ENCODE data around the gene NT5C3B. TPM values are rescaled to one million over a fixed set of nuclear protein-coding genes. Genes with fewer than 3 reads are reported as not detected.
"Not testable (repeated sequence)": the region's sequence is repeated elsewhere in the genome, so short reads cannot be mapped to it uniquely, and the experiment has no call there.

The NT5C3B gene
- total RNA-seq, 2 donors from 2014 or later: 19.5 to 20.2 TPM

DNA sequence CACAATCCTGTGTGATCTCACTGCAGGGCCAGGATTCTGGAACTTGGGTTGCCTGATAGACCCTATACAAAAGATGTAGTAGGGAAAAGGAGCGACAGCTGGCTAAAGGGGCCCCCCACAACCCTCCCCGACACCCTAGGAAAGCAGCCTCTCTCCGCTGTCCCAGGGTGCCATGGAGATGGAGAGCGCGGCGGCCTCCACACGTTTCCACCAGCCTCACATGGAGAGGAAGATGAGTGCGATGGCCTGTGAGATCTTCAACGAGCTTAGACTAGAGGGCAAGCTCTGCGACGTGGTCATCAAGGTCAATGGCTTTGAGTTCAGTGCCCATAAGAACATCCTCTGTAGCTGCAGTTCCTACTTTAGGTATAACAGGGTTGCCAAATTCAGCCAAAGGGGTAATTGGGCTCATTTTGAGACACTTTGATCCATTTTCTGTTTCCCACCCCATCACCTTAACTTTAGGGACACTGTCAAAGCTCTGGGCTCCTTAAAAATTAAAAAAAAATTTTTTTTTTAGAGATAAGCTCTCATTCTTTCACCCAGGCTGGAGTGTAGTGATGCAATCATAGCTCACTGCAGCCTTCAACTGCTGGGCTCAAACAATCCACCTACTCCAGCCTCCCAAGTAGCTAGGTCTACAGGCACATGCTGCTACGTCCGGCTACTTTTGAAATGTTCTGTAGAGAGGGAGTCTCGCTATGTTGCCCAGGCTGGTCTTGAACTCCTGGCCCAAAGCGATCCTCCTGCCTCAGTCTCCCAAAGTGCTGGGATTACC is 1.9 kb upstream of the NT5C3B start, which contains the start of gene KLHL10:
Gene KLHL10 (plus strand): TSS at position 65 of the 778 bp plus-strand sequence. CDS start 108 bp downstream, at position 173.
- Histone ChIP-seq H3K27ac (no peak within 1 kb of the TSS), H3K36me3 (no peaks in the 10 kb centered on the region), H3K4me3 (no peak within 1 kb of the TSS), H3K9me3 (no peaks in the 10 kb centered on the region), H3K4me1 (no peaks in the 10 kb centered on the region), H3K9ac (ENCODE audit: low read depth in 2 of 2, low read length in 2 of 2) (no peak within 1 kb of the TSS), H3K27me3 (no peaks in the 10 kb centered on the region)
- DNase-seq: no peak
- TF ChIP-seq, protein P1, sequence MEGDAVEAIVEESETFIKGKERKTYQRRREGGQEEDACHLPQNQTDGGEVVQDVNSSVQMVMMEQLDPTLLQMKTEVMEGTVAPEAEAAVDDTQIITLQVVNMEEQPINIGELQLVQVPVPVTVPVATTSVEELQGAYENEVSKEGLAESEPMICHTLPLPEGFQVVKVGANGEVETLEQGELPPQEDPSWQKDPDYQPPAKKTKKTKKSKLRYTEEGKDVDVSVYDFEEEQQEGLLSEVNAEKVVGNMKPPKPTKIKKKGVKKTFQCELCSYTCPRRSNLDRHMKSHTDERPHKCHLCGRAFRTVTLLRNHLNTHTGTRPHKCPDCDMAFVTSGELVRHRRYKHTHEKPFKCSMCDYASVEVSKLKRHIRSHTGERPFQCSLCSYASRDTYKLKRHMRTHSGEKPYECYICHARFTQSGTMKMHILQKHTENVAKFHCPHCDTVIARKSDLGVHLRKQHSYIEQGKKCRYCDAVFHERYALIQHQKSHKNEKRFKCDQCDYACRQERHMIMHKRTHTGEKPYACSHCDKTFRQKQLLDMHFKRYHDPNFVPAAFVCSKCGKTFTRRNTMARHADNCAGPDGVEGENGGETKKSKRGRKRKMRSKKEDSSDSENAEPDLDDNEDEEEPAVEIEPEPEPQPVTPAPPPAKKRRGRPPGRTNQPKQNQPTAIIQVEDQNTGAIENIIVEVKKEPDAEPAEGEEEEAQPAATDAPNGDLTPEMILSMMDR (IDR thresholded peaks at IDR 0.05): no peak
- intact Hi-C loops (cut with DNase I): no loop called here

DNA sequence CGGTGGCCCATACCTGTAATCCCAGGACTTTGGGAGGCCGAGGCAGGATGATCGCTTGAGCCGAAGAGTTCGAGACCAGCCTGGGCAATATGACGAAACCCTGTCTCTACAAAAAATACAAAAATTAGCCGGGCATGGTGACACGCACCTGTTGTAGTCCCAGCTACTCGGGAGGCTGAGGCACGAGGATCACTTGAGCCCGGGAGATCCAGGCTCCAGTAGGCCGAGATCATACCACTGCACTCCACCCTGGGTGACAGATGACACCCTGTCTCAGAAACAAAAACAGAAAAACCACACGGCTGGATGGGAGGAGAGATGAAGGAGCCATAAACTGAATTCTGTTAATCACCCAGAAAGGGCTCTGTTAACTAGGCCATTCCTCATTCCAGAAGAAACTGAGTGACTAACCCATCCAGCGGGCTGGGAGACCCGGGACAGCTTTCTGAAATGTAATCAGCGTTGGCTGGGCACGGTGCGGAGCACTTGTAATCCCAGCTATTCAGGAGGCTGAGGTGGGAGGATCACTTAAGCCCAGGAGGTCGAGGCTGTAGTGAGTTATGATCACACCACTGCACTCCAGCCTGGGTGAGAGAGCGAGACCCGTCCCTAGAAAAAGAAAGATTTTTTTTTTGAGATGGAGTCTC is 641 bp upstream of the NT5C3B start:
- Histone ChIP-seq H3K27ac (no peak overlapping the region), H3K4me3 (peak overlapping the region; percentile 93)
- no peak for DNase-seq

DNA sequence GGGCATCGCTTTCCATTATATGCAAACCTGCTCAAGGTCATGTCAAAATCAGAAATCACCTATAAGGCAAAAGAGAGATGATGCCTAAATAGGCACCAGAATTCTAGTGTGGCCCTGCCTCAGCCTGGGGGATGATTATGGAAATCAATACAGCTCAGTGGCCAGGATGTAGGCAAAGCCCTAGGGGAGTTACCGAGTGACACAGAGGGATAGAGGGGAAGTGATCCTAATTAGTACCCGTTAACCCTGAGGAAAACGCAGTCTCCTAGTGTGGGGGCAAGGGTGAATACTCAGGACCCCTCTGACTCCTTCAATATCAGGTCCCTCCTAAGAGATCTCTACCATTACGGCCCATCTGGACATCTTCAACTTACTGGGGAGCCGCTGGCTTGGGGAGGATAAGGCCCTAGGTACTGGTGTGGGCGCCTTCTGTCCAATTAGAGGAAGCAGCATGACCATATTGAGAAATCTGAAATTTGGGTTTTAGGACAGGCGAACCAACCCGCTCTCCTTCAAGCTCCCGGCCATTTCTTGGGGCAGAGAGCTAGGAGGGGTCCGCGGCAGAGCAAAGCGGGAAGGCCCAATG is 725 bp downstream of the NT5C3B start:
- Histone ChIP-seq H3K9ac (ENCODE audit: low read depth in 2 of 2, low read length in 2 of 2) (peak overlapping the region; percentile 53 to 87), H3K36me3 (no peaks in the 10 kb centered on the region), H3K27ac (peak overlapping the region; percentile 50), H3K27me3 (no peaks in the 10 kb centered on the region), H3K4me3 (peak overlapping the region; percentile 93), H3K9me3 (no peaks in the 10 kb centered on the region), H3K4me1 (no peaks in the 10 kb centered on the region)
- DNase-seq: no peak
- TF ChIP-seq, protein P1 (IDR thresholded peaks at IDR 0.05): no peak
- intact Hi-C loops (cut with DNase I): no loop called here

More for the DNA sequence above, 641 bp upstream of the NT5C3B start:
- Histone ChIP-seq H3K9me3 (no peaks in the 10 kb centered on the region), H3K27me3 (no peaks in the 10 kb centered on the region), H3K36me3 (no peaks in the 10 kb centered on the region), H3K4me1 (no peaks in the 10 kb centered on the region), H3K9ac (ENCODE audit: low read depth in 2 of 2, low read length in 2 of 2) (peak overlapping the region in 1 of 2 donors; percentile 70)
- intact Hi-C loops (cut with DNase I): no loop called here
- TF ChIP-seq, protein P1 (IDR thresholded peaks at IDR 0.05): no peak

DNA sequence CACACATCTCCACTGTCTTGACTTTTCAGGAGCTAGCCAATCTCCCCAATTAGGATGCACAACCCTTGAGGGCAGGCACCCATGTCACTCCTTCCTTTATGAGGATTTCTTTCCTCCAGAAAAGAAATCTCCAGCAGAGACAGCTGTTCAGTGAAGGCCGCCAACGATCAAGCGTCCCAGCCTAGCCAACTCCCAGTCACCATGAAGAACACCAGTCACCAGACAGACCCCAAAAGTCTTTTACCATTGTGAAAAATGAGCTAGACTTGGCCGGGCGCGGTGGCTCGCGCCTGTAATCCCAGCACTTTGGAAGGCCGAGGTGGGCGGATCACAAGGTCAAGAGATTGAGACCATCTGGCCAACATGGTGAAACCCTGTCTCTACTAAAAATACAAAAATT is 6.1 kb downstream of the NT5C3B start:
- H3K36me3 ChIP-seq; H3K27me3 ChIP-seq; H3K9ac ChIP-seq (ENCODE audit: low read depth in 2 of 2, low read length in 2 of 2); intact Hi-C loops (cut with DNase I); H3K4me3 ChIP-seq; H3K27ac ChIP-seq; H3K4me1 ChIP-seq; DNase-seq; H3K9me3 ChIP-seq: not testable (repeated sequence)

DNA sequence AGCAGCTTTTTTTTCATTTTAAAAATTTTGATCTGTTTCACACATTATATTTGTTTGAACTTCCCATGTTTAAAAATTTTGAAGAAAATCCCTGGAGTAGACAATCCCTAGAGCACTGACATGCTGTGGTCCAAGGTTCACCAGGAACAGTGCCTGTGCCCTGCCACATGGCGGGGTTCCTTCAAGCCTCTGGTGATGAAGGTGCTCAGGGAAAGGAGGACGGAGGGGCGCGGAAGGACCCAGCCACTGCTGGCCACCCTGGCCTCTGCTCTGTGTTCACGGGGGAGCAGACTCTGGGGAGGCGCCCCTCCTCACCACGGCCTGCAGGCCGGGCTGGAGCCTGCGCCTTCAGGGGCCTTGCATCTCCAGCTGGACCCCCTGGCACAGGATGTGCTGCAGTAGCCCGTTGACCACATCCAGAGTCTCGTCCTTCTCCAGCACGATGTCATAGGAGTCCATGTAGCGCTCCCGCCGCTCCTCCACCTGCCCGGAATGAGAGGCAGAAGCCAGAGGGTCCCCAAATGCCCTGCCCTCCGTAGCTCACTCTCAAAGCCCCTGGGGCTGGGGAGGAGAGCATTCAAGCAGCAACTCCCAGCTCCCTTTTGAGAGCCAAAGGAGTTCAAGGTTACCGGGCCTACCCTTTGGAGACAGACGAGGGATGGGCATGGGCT is 10.7 kb downstream of the NT5C3B start:
- Histone ChIP-seq H3K27ac (no peak overlapping the region), H3K9me3 (no peaks in the 10 kb centered on the region), H3K27me3 (no peaks in the 10 kb centered on the region), H3K36me3 (no peaks in the 10 kb centered on the region), H3K4me3 (no peak overlapping the region), H3K4me1 (no peaks in the 10 kb centered on the region), H3K9ac (ENCODE audit: low read depth in 2 of 2, low read length in 2 of 2) (no peak overlapping the region)
- no peak for DNase-seq
- intact Hi-C loops (cut with DNase I): no loop called here
- TF ChIP-seq, protein P1 (IDR thresholded peaks at IDR 0.05): no peak
